Gastroesophageal sphincter (tissue), 3 donors: ENCODE results near the gene ERBB4.

ENCODE experiments used
- CTCF ChIP-seq, 4 experiments: fragments of 200-600 bp in 2 of 4; fragments of 450-650 bp in 2 of 4; sonication (generic) in 1 of 4; IDR thresholded peaks; one replicate each; pipeline ENCODE4 v1.5.1; 2017 to 2019; ENCODE audit warnings: antibody characterized with exemption in 4 of 4, mild to moderate bottlenecking in 2 of 4, moderate library complexity in 2 of 4
- EP300 ChIP-seq: sonication (generic); formaldehyde crosslinking; IDR thresholded peaks from one replicate; pipeline ENCODE4 v1.6.1; 2017; ENCODE audit warnings: antibody characterized with exemption, mild to moderate bottlenecking
- POLR2A ChIP-seq, 2 donors: fragments of 450-650 bp; IDR thresholded peaks; one replicate each; pipeline ENCODE4 v1.6.1; 2017; ENCODE audit warnings: antibody characterized with exemption in 2 of 2, mild to moderate bottlenecking in 2 of 2, moderate library complexity in 1 of 2
- POLR2AphosphoS5 ChIP-seq: sonication (generic); formaldehyde crosslinking; IDR thresholded peaks from one replicate; pipeline ENCODE4 v1.6.1; 2017; ENCODE audit warnings: antibody characterized with exemption

GRCh38 chr2:212066546-212066945 is 472.1 kb downstream of the ERBB4 start:
- TF ChIP-seq CTCF (IDR thresholded peaks at IDR 0.05) (no peak), EP300 (no peak), POLR2A (IDR thresholded peaks at IDR 0.05) (no peak), POLR2AphosphoS5 (no peak)
